ENCODE data around the gene NAPSA. TPM values are rescaled to one million over a fixed set of nuclear protein-coding genes. Genes with fewer than 3 reads are reported as not detected.
"Not testable (repeated sequence)": the region's sequence is repeated elsewhere in the genome, so short reads cannot be mapped to it uniquely, and the experiment has no call there.

The NAPSA gene
- total and polyA plus RNA-seq, 2 donors (not counting 3 experiments of a cell fraction or from before 2014, with no cell fraction given) = 0.19 TPM; not detected in 1

DNA sequence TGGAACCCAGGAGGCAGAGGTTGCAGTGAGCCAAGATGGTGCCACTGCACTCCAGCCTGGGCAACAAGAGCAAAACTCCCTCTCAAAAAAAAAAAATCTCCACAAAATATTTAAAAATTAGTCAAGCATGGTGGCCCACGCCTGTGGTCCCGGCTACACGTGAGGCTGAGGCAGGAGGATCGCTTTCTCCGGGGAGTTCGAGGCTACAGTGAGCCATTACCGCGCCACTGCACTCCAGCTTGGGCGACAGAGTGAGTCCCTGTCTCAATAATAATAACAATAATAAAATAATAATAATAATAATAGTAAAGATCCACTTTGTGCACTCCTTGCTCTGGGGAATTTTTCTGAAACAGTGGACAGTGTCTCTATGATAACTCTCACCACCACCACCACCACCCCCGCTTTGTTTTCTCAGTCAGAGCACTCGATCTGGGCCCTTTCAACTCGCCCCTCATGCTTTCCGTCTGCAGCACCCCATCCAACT, 8.7 kb downstream of the NAPSA start:
- no peaks in the 10 kb centered on the region for H3K79me2 ChIP-seq (ENCODE audit: control insufficient read depth, insufficient read depth, low read length)
- H3K36me3 ChIP-seq (ENCODE audit: control insufficient read depth in 2 of 2, extremely low read depth in 1 of 2, insufficient read depth in 2 of 2, low read length in 2 of 2) = no peaks in the 10 kb centered on the region
- dilution Hi-C loops (cut with MboI; ENCODE audit: extremely low pct_ligation_motif_present, low sequenced_read_pairs) = no loop called here
- intact Hi-C loops (cut with micrococcal nuclease) = loop anchor here (1.0 to 2.0 kb wide), 10 partner anchors 12 to 566 kb away; partner anchors contain the start of genes EMC10, GARIN5A, KCNC3 and POLD1
- no peaks in the 10 kb centered on the region for H3K9me1 ChIP-seq (replicated peaks; ENCODE audit: control insufficient read depth, extremely low read depth, insufficient read depth, low read length)
- POLR2A ChIA-PET = no interaction called here
- no peak overlapping the region for H3K27ac ChIP-seq (ENCODE audit: insufficient read depth, low read depth, low read length)
- no peak overlapping the region for H2AFZ ChIP-seq (ENCODE audit: low read depth, low read length)
- no TSS peak for BruUV-seq (replicated peaks)
- no peak overlapping the region for H3K4me3 ChIP-seq (replicated peaks in 1 of 3; ENCODE audit: insufficient read depth in 1 of 3, low read depth in 1 of 3, low read length in 3 of 3)
- H4K20me1 ChIP-seq (replicated peaks; ENCODE audit: control insufficient read depth, extremely low read depth, insufficient read depth, low read length) = no peaks in the 10 kb centered on the region
- no peaks in the 10 kb centered on the region for H3K9me3 ChIP-seq (replicated peaks; ENCODE audit: control insufficient read depth, insufficient read depth, low read length)
- H3K27me3 ChIP-seq (ENCODE audit: control insufficient read depth in 2 of 2, insufficient read depth in 2 of 2, low read length in 2 of 2) = peaks cover 0 to 2% of the 10 kb centered on the region in 2 experiments
- DNase-seq (ENCODE audit: low read depth, low spot score) (no peak), FAIRE-seq (no peak)
- H3K4me1 ChIP-seq (ENCODE audit: control insufficient read depth, extremely low read depth, insufficient read depth, low read length) = peaks cover 7% of the 10 kb centered on the region
- no peak overlapping the region for H3K9ac ChIP-seq (replicated peaks; ENCODE audit: extremely low read depth, insufficient read depth, low read length)
- CTCF ChIA-PET = interaction anchor here (0.7 to 3.9 kb wide), 35 partner anchors 8 to 565 kb away, joined by 3 to 68 read pairs (median 6); partner anchors contain the start of genes KCNC3, NR1H2 and POLD1
- H3K4me2 ChIP-seq (ENCODE audit: insufficient read depth, low read length) = peak overlapping the region; percentile 72
- TF ChIP-seq, protein P1, sequence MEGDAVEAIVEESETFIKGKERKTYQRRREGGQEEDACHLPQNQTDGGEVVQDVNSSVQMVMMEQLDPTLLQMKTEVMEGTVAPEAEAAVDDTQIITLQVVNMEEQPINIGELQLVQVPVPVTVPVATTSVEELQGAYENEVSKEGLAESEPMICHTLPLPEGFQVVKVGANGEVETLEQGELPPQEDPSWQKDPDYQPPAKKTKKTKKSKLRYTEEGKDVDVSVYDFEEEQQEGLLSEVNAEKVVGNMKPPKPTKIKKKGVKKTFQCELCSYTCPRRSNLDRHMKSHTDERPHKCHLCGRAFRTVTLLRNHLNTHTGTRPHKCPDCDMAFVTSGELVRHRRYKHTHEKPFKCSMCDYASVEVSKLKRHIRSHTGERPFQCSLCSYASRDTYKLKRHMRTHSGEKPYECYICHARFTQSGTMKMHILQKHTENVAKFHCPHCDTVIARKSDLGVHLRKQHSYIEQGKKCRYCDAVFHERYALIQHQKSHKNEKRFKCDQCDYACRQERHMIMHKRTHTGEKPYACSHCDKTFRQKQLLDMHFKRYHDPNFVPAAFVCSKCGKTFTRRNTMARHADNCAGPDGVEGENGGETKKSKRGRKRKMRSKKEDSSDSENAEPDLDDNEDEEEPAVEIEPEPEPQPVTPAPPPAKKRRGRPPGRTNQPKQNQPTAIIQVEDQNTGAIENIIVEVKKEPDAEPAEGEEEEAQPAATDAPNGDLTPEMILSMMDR (IDR thresholded peaks at IDR 0.05; ENCODE audit: extremely low read depth in 1 of 2, insufficient read depth in 1 of 2, low read depth in 1 of 2, low read length in 2 of 2) = no peak
- TF ChIP-seq POLR2AphosphoS5 (IDR thresholded peaks at IDR 0.05; ENCODE audit: insufficient read depth, low read depth, low read length) = no peak
- TF ChIP-seq JUN (IDR thresholded peaks at IDR 0.05; ENCODE audit: borderline replicate concordance, insufficient read depth, insufficient read length, low read depth) = no peak
- TF ChIP-seq, protein P2, sequence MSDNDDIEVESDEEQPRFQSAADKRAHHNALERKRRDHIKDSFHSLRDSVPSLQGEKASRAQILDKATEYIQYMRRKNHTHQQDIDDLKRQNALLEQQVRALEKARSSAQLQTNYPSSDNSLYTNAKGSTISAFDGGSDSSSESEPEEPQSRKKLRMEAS (IDR thresholded peaks at IDR 0.05; ENCODE audit: insufficient read depth, insufficient read length) = no peak
- no peak for TF ChIP-seq MYC (IDR thresholded peaks at IDR 0.05; ENCODE audit: low read depth, low read length)
- TF ChIP-seq POLR2A (IDR thresholded peaks at IDR 0.05; ENCODE audit: low read depth, low read length) = no peak
- no peak for TF ChIP-seq EZH2 (IDR thresholded peaks at IDR 0.05; ENCODE audit: borderline replicate concordance, low read depth, low read length, severe bottlenecking)
- TF ChIP-seq GATA2 (IDR thresholded peaks at IDR 0.05; ENCODE audit: insufficient read depth, insufficient read length, low read depth, low read length) = no peak
- no peak for TF ChIP-seq FOS (IDR thresholded peaks at IDR 0.05; ENCODE audit: borderline replicate concordance, insufficient read depth, low read length)

DNA sequence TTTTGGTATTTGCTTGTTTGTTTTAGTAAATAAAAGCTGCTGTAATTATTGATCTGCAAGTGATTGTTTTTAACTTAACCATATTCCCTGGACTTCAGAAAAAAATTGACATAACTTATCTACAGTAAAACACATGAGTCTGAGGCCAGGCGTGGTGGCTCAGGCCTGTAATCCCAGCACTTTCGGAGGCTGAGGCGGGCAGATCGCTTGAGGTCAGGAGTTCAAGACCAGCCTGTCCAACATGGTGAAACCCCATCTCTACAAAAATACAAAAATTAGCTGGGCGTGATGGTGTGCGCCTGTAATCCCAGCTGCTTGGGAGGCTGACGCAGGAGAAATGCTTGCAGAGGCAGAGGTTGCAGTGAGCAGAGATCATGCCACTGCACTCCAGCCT, 12.0 kb downstream of the NAPSA start:
- intact Hi-C loops (cut with micrococcal nuclease); FAIRE-seq; dilution Hi-C loops (cut with MboI; ENCODE audit: extremely low pct_ligation_motif_present, low sequenced_read_pairs): not testable (repeated sequence)

More for the DNA sequence above, 12.0 kb downstream of the NAPSA start:
- H3K79me2 ChIP-seq (ENCODE audit: control insufficient read depth, insufficient read depth, low read length); POLR2A ChIA-PET; H3K4me2 ChIP-seq (ENCODE audit: insufficient read depth, low read length); H3K9me3 ChIP-seq (replicated peaks; ENCODE audit: control insufficient read depth, insufficient read depth, low read length); H2AFZ ChIP-seq (ENCODE audit: low read depth, low read length); H4K20me1 ChIP-seq (replicated peaks; ENCODE audit: control insufficient read depth, extremely low read depth, insufficient read depth, low read length); H3K27me3 ChIP-seq (ENCODE audit: control insufficient read depth in 2 of 2, insufficient read depth in 2 of 2, low read length in 2 of 2); H3K27ac ChIP-seq (ENCODE audit: insufficient read depth, low read depth, low read length); H3K36me3 ChIP-seq (ENCODE audit: control insufficient read depth in 2 of 2, extremely low read depth in 1 of 2, insufficient read depth in 2 of 2, low read length in 2 of 2); DNase-seq (ENCODE audit: low read depth, low spot score); H3K9me1 ChIP-seq (replicated peaks; ENCODE audit: control insufficient read depth, extremely low read depth, insufficient read depth, low read length); H3K9ac ChIP-seq (replicated peaks; ENCODE audit: extremely low read depth, insufficient read depth, low read length); H3K4me3 ChIP-seq (replicated peaks in 1 of 3; ENCODE audit: insufficient read depth in 1 of 3, low read depth in 1 of 3, low read length in 3 of 3); BruUV-seq (replicated peaks): not testable (repeated sequence)
- CTCF ChIA-PET = interaction anchor here (0.7 to 1.2 kb wide), 3 partner anchors 21 to 109 kb away, joined by 3 read pairs; partner anchors contain the start of gene KCNC3
- H3K4me1 ChIP-seq (ENCODE audit: control insufficient read depth, extremely low read depth, insufficient read depth, low read length) = peaks cover 16% of the 10 kb centered on the region

All from endothelial cell of umbilical vein (primary cell).